ENCODE results near the gene RELT. TPM values are rescaled to one million over a fixed set of nuclear protein-coding genes. Genes with fewer than 3 reads are reported as not detected.

Gene RELT
- total RNA-seq, 1 donor from 2014 or later: 15.2 TPM

DNA sequence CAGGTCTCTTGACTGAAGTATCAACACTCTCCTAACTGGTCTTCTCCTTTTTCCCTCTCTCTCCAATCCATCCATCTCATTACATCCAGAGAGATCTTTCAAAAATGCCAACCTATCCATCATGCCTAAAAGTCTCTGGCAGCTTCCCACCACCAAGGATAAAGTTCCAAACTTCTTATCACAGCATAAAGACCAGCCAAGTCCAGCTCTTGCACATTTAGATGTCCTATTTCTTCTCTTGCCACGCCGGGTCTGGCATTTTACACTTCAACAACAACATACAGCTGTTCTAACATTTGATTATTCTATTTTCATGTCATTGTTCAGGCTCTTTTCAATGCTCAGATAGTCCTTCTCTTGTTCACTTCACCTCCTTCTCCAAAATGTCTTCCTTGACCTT, 70.6 kb downstream of the RELT start:
- no peak overlapping the region for H3K4me3 Mint-ChIP-seq (ENCODE audit: unreplicated experiment)

More for the DNA sequence above, 70.6 kb downstream of the RELT start:
- no peaks in the 10 kb centered on the region for H3K36me3 Mint-ChIP-seq (ENCODE audit: low read depth, unreplicated experiment)
- no peaks in the 10 kb centered on the region for H3K4me1 Mint-ChIP-seq (ENCODE audit: unreplicated experiment)
- H3K27ac Mint-ChIP-seq (ENCODE audit: unreplicated experiment): no peak overlapping the region
- no peaks in the 10 kb centered on the region for H3K9me3 Mint-ChIP-seq (ENCODE audit: unreplicated experiment)
- no peak for DNase-seq (ENCODE audit: low spot score)
- TF ChIP-seq, protein P1, sequence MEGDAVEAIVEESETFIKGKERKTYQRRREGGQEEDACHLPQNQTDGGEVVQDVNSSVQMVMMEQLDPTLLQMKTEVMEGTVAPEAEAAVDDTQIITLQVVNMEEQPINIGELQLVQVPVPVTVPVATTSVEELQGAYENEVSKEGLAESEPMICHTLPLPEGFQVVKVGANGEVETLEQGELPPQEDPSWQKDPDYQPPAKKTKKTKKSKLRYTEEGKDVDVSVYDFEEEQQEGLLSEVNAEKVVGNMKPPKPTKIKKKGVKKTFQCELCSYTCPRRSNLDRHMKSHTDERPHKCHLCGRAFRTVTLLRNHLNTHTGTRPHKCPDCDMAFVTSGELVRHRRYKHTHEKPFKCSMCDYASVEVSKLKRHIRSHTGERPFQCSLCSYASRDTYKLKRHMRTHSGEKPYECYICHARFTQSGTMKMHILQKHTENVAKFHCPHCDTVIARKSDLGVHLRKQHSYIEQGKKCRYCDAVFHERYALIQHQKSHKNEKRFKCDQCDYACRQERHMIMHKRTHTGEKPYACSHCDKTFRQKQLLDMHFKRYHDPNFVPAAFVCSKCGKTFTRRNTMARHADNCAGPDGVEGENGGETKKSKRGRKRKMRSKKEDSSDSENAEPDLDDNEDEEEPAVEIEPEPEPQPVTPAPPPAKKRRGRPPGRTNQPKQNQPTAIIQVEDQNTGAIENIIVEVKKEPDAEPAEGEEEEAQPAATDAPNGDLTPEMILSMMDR (IDR thresholded peaks at IDR 0.05; ENCODE audit: unreplicated experiment): no peak
- H3K27me3 Mint-ChIP-seq (ENCODE audit: unreplicated experiment): no peaks in the 10 kb centered on the region

Other genes with a start within 250 kb of the RELT start
- gene FCHSD2, start 234.1 kb upstream of the RELT start, total RNA-seq (ENCODE audit: unreplicated experiment): 45.3 TPM
- 0.10 TPM for gene P2RY2, start 158.1 kb upstream of the RELT start, total RNA-seq (ENCODE audit: unreplicated experiment)
- 0.74 TPM for gene P2RY6, start 104.1 kb upstream of the RELT start, total RNA-seq (ENCODE audit: unreplicated experiment)
- gene ARHGEF17, start 68.1 kb upstream of the RELT start, total RNA-seq (ENCODE audit: unreplicated experiment): 93.3 TPM
- 21.2 TPM for gene FAM168A, start 221.7 kb downstream of the RELT start, total RNA-seq (ENCODE audit: unreplicated experiment)

Measured in endothelial cell (in vitro differentiated cells).